Measurements from ENCODE around the gene SLCO1A2.

SLCO1A2 gene

GRCh38 chr12:21252070-21252469, 82.6 kb downstream of the SLCO1A2 start:
- peak overlapping the region; percentile 65 for H3K18ac ChIP-seq (ENCODE audit: low read length)
- H2BK15ac ChIP-seq (ENCODE audit: low read length): no peak overlapping the region
- H3K9me3 ChIP-seq (replicated peaks in 1 of 2; ENCODE audit: control insufficient read depth in 2 of 2, insufficient read depth in 1 of 2, low read depth in 1 of 2, low read length in 2 of 2): no peaks in the 10 kb centered on the region
- H3K27ac ChIP-seq (replicated peaks; ENCODE audit: low read length): no peak overlapping the region
- H3K4me2 ChIP-seq (ENCODE audit: insufficient read depth, low read length, poor library complexity, severe bottlenecking): no peak overlapping the region
- no peak overlapping the region for H2AFZ ChIP-seq (ENCODE audit: low read length)
- no peak overlapping the region for H3K4ac ChIP-seq (ENCODE audit: low read length)
- H3K4me1 ChIP-seq (ENCODE audit: control insufficient read depth in 2 of 2, insufficient read depth in 1 of 2, low read depth in 1 of 2, low read length in 2 of 2): peaks cover 0 to 1% of the 10 kb centered on the region in 2 donors
- H2BK120ac ChIP-seq (ENCODE audit: low read depth, low read length): no peak overlapping the region
- H3K23ac ChIP-seq (ENCODE audit: low read depth, low read length, poor library complexity): no peak overlapping the region
- WGBS, 2 donors (ENCODE audit: extremely low coverage in 2 of 2, insufficient read length in 2 of 2, insufficient replicate concordance in 1 of 2): no CpG with 5 or more reads among the region's 5 CpGs
- H4K8ac ChIP-seq (ENCODE audit: low read depth, low read length): no peak overlapping the region
- no peak overlapping the region for H3K14ac ChIP-seq (ENCODE audit: low read length)
- H3K79me1 ChIP-seq (ENCODE audit: low read depth, low read length): no peaks in the 10 kb centered on the region
- H3K9ac ChIP-seq (ENCODE audit: low read depth, low read length, poor library complexity): no peak overlapping the region
- H3K36me3 ChIP-seq (replicated peaks in 1 of 2; ENCODE audit: control insufficient read depth in 2 of 2, insufficient read depth in 2 of 2, low read length in 2 of 2): no peaks in the 10 kb centered on the region
- H2AK5ac ChIP-seq (ENCODE audit: low read depth, low read length): no peak overlapping the region
- no peak overlapping the region for H4K91ac ChIP-seq (ENCODE audit: low read depth, low read length, poor library complexity)
- no peak for DNase-seq (ENCODE audit: low spot score)
- no peak overlapping the region for H3K4me3 ChIP-seq (ENCODE audit: low read length in 2 of 2)
- H2BK12ac ChIP-seq (ENCODE audit: low read length): no peak overlapping the region
- H3K27me3 ChIP-seq (ENCODE audit: control insufficient read depth in 3 of 3, insufficient read depth in 3 of 3, low read depth in 1 of 3, low read length in 3 of 3): no peaks in the 10 kb centered on the region
- no peak overlapping the region for H2BK5ac ChIP-seq (ENCODE audit: low read length)

- no peak overlapping the region for H3K4me3 ChIP-seq (ENCODE audit: low read length in 2 of 2)
- no peak overlapping the region for H4K8ac ChIP-seq (ENCODE audit: low read depth, low read length)
- H3K4ac ChIP-seq (ENCODE audit: low read length): no peak overlapping the region
- H2BK12ac ChIP-seq (ENCODE audit: low read length): no peak overlapping the region
- H3K9ac ChIP-seq (ENCODE audit: low read depth, low read length, poor library complexity): no peak overlapping the region
- H3K27me3 ChIP-seq (ENCODE audit: control insufficient read depth in 3 of 3, insufficient read depth in 3 of 3, low read depth in 1 of 3, low read length in 3 of 3): no peaks in the 10 kb centered on the region
- DNase-seq (ENCODE audit: low spot score): no peak
- H3K18ac ChIP-seq (ENCODE audit: low read length): no peak overlapping the region
- H3K23ac ChIP-seq (ENCODE audit: low read depth, low read length, poor library complexity): no peak overlapping the region
- H3K79me1 ChIP-seq (ENCODE audit: low read depth, low read length): no peaks in the 10 kb centered on the region
- H3K14ac ChIP-seq (ENCODE audit: low read length): no peak overlapping the region
- H3K9me3 ChIP-seq (replicated peaks in 1 of 2; ENCODE audit: control insufficient read depth in 2 of 2, insufficient read depth in 1 of 2, low read depth in 1 of 2, low read length in 2 of 2): no peaks in the 10 kb centered on the region
- H2BK15ac ChIP-seq (ENCODE audit: low read length): no peak overlapping the region
- no peak overlapping the region for H3K4me2 ChIP-seq (ENCODE audit: insufficient read depth, low read length, poor library complexity, severe bottlenecking)
- no peak overlapping the region for H2BK5ac ChIP-seq (ENCODE audit: low read length)
- H2AK5ac ChIP-seq (ENCODE audit: low read depth, low read length): no peak overlapping the region
- peaks cover 0 to 1% of the 10 kb centered on the region in 2 donors for H3K4me1 ChIP-seq (ENCODE audit: control insufficient read depth in 2 of 2, insufficient read depth in 1 of 2, low read depth in 1 of 2, low read length in 2 of 2)
- H4K91ac ChIP-seq (ENCODE audit: low read depth, low read length, poor library complexity): no peak overlapping the region
- no CpG with 5 or more reads among the region's 1 CpG for WGBS, 2 donors (ENCODE audit: extremely low coverage in 2 of 2, insufficient read length in 2 of 2, insufficient replicate concordance in 1 of 2)
- H3K36me3 ChIP-seq (replicated peaks in 1 of 2; ENCODE audit: control insufficient read depth in 2 of 2, insufficient read depth in 2 of 2, low read length in 2 of 2): no peaks in the 10 kb centered on the region
- H2AFZ ChIP-seq (ENCODE audit: low read length): no peak overlapping the region
- no peak overlapping the region for H2BK120ac ChIP-seq (ENCODE audit: low read depth, low read length)
- H3K27ac ChIP-seq (replicated peaks; ENCODE audit: low read length): no peak overlapping the region
Measured at GRCh38 chr12:21248679-21249078, 86.0 kb downstream of the SLCO1A2 start.

GRCh38 chr12:21239866-21240265, 94.9 kb downstream of the SLCO1A2 start:
- WGBS, 2 donors (ENCODE audit: extremely low coverage in 2 of 2, insufficient read length in 2 of 2, insufficient replicate concordance in 1 of 2): no CpG with 5 or more reads among the region's 4 CpGs
- Histone ChIP-seq H3K4me2 (ENCODE audit: insufficient read depth, low read length, poor library complexity, severe bottlenecking) (no peak overlapping the region), H3K27ac (replicated peaks; ENCODE audit: low read length) (no peak overlapping the region), H2BK15ac (ENCODE audit: low read length) (no peak overlapping the region), H4K8ac (ENCODE audit: low read depth, low read length) (no peak overlapping the region), H2BK12ac (ENCODE audit: low read length) (no peak overlapping the region), H4K91ac (ENCODE audit: low read depth, low read length, poor library complexity) (no peak overlapping the region), H3K14ac (ENCODE audit: low read length) (no peak overlapping the region), H3K27me3 (ENCODE audit: control insufficient read depth in 3 of 3, insufficient read depth in 3 of 3, low read depth in 1 of 3, low read length in 3 of 3) (no peaks in the 10 kb centered on the region), H3K4ac (ENCODE audit: low read length) (no peak overlapping the region), H2BK5ac (ENCODE audit: low read length) (no peak overlapping the region), H3K23ac (ENCODE audit: low read depth, low read length, poor library complexity) (no peak overlapping the region), H2BK120ac (ENCODE audit: low read depth, low read length) (no peak overlapping the region), H2AFZ (ENCODE audit: low read length) (no peak overlapping the region), H3K9me3 (replicated peaks in 1 of 2; ENCODE audit: control insufficient read depth in 2 of 2, insufficient read depth in 1 of 2, low read depth in 1 of 2, low read length in 2 of 2) (no peaks in the 10 kb centered on the region), H3K4me1 (ENCODE audit: control insufficient read depth in 2 of 2, insufficient read depth in 1 of 2, low read depth in 1 of 2, low read length in 2 of 2) (no peaks in the 10 kb centered on the region), H2AK5ac (ENCODE audit: low read depth, low read length) (no peak overlapping the region), H3K79me1 (ENCODE audit: low read depth, low read length) (no peaks in the 10 kb centered on the region), H3K9ac (ENCODE audit: low read depth, low read length, poor library complexity) (no peak overlapping the region), H3K36me3 (replicated peaks in 1 of 2; ENCODE audit: control insufficient read depth in 2 of 2, insufficient read depth in 2 of 2, low read length in 2 of 2) (no peaks in the 10 kb centered on the region), H3K18ac (ENCODE audit: low read length) (no peak overlapping the region), H3K4me3 (ENCODE audit: low read length in 2 of 2) (no peak overlapping the region)
- no peak for DNase-seq (ENCODE audit: low spot score)

- no peak overlapping the region for H3K4me3 ChIP-seq (ENCODE audit: low read length in 2 of 2)
Measured at GRCh38 chr12:21234395-21234794, 100.3 kb downstream of the SLCO1A2 start.

More at GRCh38 chr12:21234395-21234794, 100.3 kb downstream of the SLCO1A2 start:
- no peak overlapping the region for H3K27ac ChIP-seq (replicated peaks; ENCODE audit: low read length)
- no peak overlapping the region for H3K14ac ChIP-seq (ENCODE audit: low read length)
- no peak overlapping the region for H3K4ac ChIP-seq (ENCODE audit: low read length)
- no peak overlapping the region for H2AK5ac ChIP-seq (ENCODE audit: low read depth, low read length)
- H2BK12ac ChIP-seq (ENCODE audit: low read length): no peak overlapping the region
- no peaks in the 10 kb centered on the region for H3K36me3 ChIP-seq (replicated peaks in 1 of 2; ENCODE audit: control insufficient read depth in 2 of 2, insufficient read depth in 2 of 2, low read length in 2 of 2)
- no peak for DNase-seq (ENCODE audit: low spot score)
- no peaks in the 10 kb centered on the region for H3K27me3 ChIP-seq (ENCODE audit: control insufficient read depth in 3 of 3, insufficient read depth in 3 of 3, low read depth in 1 of 3, low read length in 3 of 3)
- H4K8ac ChIP-seq (ENCODE audit: low read depth, low read length): no peak overlapping the region
- no peaks in the 10 kb centered on the region for H3K4me1 ChIP-seq (ENCODE audit: control insufficient read depth in 2 of 2, insufficient read depth in 1 of 2, low read depth in 1 of 2, low read length in 2 of 2)
- H2AFZ ChIP-seq (ENCODE audit: low read length): no peak overlapping the region
- H2BK120ac ChIP-seq (ENCODE audit: low read depth, low read length): no peak overlapping the region
- no peak overlapping the region for H2BK5ac ChIP-seq (ENCODE audit: low read length)
- no peak overlapping the region for H3K4me2 ChIP-seq (ENCODE audit: insufficient read depth, low read length, poor library complexity, severe bottlenecking)
- no peak overlapping the region for H3K9ac ChIP-seq (ENCODE audit: low read depth, low read length, poor library complexity)
- no peaks in the 10 kb centered on the region for H3K79me1 ChIP-seq (ENCODE audit: low read depth, low read length)
- no peaks in the 10 kb centered on the region for H3K9me3 ChIP-seq (replicated peaks in 1 of 2; ENCODE audit: control insufficient read depth in 2 of 2, insufficient read depth in 1 of 2, low read depth in 1 of 2, low read length in 2 of 2)
- no peak overlapping the region for H3K18ac ChIP-seq (ENCODE audit: low read length)
- no peak overlapping the region for H2BK15ac ChIP-seq (ENCODE audit: low read length)
- H3K23ac ChIP-seq (ENCODE audit: low read depth, low read length, poor library complexity): no peak overlapping the region
- WGBS, 2 donors (ENCODE audit: extremely low coverage in 2 of 2, insufficient read length in 2 of 2, insufficient replicate concordance in 1 of 2): no CpG with 5 or more reads among the region's 5 CpGs
- H4K91ac ChIP-seq (ENCODE audit: low read depth, low read length, poor library complexity): no peak overlapping the region
